CD4-positive, alpha-beta T cell treated with Interleukin-15 for 4 hours (primary cell): ENCODE measurements around the gene ZFYVE26.
"Not testable (repeated sequence)": the region's sequence is repeated elsewhere in the genome, so short reads cannot be mapped to it uniquely, and the experiment has no call there.

Experiments used
- DNase-seq: peaks from one replicate; pipeline ENCODE4 v3.0.0-alpha.2; 2020; ENCODE audit warnings: low spot score

The ZFYVE26 gene

GRCh38 chr14:67749341-67750084, 66.9 kb downstream of the ZFYVE26 start:
- no peak for DNase-seq

- DNase-seq = no peak
Observed at GRCh38 chr14:67748312-67748711, 68.1 kb downstream of the ZFYVE26 start.

- no peak for DNase-seq
Observed at GRCh38 chr14:67746927-67747326, 69.5 kb downstream of the ZFYVE26 start.

GRCh38 chr14:67744046-67744445, 72.3 kb downstream of the ZFYVE26 start:
- no peak for DNase-seq

- peak; percentile 1 for DNase-seq
Observed at GRCh38 chr14:67738740-67739504, 77.5 kb downstream of the ZFYVE26 start.

- no peak for DNase-seq
Observed at GRCh38 chr14:67736771-67737170, 79.6 kb downstream of the ZFYVE26 start.

GRCh38 chr14:67735336-67736147, 80.8 kb downstream of the ZFYVE26 start:
- no peak for DNase-seq

GRCh38 chr14:67734675-67735074, 81.7 kb downstream of the ZFYVE26 start:
- no peak for DNase-seq

GRCh38 chr14:67733616-67734015, 82.8 kb downstream of the ZFYVE26 start:
- DNase-seq = no peak

- no peak for DNase-seq
Observed at GRCh38 chr14:67729072-67729885, 87.1 kb downstream of the ZFYVE26 start.

- no peak for DNase-seq
Observed at GRCh38 chr14:67728258-67728657, 88.1 kb downstream of the ZFYVE26 start.

GRCh38 chr14:67727361-67727760, 89.0 kb downstream of the ZFYVE26 start:
- DNase-seq = no peak

- DNase-seq = no peak
Observed at GRCh38 chr14:67725171-67725570, 91.2 kb downstream of the ZFYVE26 start.

GRCh38 chr14:67722293-67722692, 94.1 kb downstream of the ZFYVE26 start:
- DNase-seq = no peak

GRCh38 chr14:67721875-67722274, 94.5 kb downstream of the ZFYVE26 start:
- DNase-seq = no peak

GRCh38 chr14:67719866-67720265, 96.5 kb downstream of the ZFYVE26 start:
- no peak for DNase-seq

- not testable (repeated sequence) for DNase-seq
Observed at GRCh38 chr14:67719385-67719784, 97.0 kb downstream of the ZFYVE26 start.

- DNase-seq = no peak
Observed at GRCh38 chr14:67718265-67718664, 98.1 kb downstream of the ZFYVE26 start.

- DNase-seq = no peak
Observed at GRCh38 chr14:67717048-67717447, 99.3 kb downstream of the ZFYVE26 start.

GRCh38 chr14:67710209-67710608, 106.2 kb downstream of the ZFYVE26 start:
- no peak for DNase-seq

- DNase-seq = not testable (repeated sequence)
Observed at GRCh38 chr14:67709796-67710195, 106.6 kb downstream of the ZFYVE26 start.

GRCh38 chr14:67709346-67709745, 107.0 kb downstream of the ZFYVE26 start:
- not testable (repeated sequence) for DNase-seq
